K562 (cell line): ENCODE results near the gene ALOXE3. TPM values are rescaled to one million over a fixed set of nuclear protein-coding genes. Genes with fewer than 3 reads are reported as not detected.

ENCODE experiments used
- CHD4 ChIP-seq: fragments of 200-600 bp; sonication (generic); IDR thresholded peaks from 3 replicates; pipeline ENCODE4 v1.6.1; 2012; ENCODE audit warnings: low read depth, mild to moderate bottlenecking, mixed read lengths, low read length, inconsistent platforms; ENCODE audit not compliant: insufficient read depth, insufficient replicate concordance, poor library complexity, severe bottlenecking
- HOXB6 ChIP-seq: fragments of 250-450 bp; sonication (Bioruptor Pico); IDR thresholded peaks from 2 replicates; pipeline ENCODE4 v1.5.1; 2022; ENCODE audit warnings: mild to moderate bottlenecking, borderline replicate concordance
- NONO ChIP-seq, 2 experiments: fragments of 200-400 bp in 1 of 2; fragments of 450-650 bp in 1 of 2; formaldehyde crosslinking in 1 of 2; IDR thresholded peaks; 2 replicates each; pipeline ENCODE4 v1.6.1; 2017; ENCODE audit warnings: low read depth in 2 of 2, mild to moderate bottlenecking in 2 of 2, moderate library complexity in 2 of 2, low read length in 1 of 2
- NR3C1 ChIP-seq: sonication (generic); formaldehyde crosslinking; IDR thresholded peaks from 2 replicates; pipeline ENCODE4 v1.8.1; 2022; ENCODE audit warnings: missing genetic modification reagents
- PPARD ChIP-seq: fragments of 250-450 bp; sonication (Bioruptor Pico); IDR thresholded peaks from 2 replicates; pipeline ENCODE4 v1.8.0; 2022; ENCODE audit warnings: inconsistent platforms, mild to moderate bottlenecking, moderate library complexity
- SLC30A9 ChIP-seq: fragments of 250-450 bp; sonication (Bioruptor Pico); IDR thresholded peaks from 2 replicates; pipeline ENCODE4 v1.8.0; 2022; ENCODE audit warnings: mild to moderate bottlenecking, moderate library complexity
- SRSF7 ChIP-seq: fragments of 200-400 bp; formaldehyde crosslinking; optimal IDR thresholded peaks from 2 replicates; pipeline ENCODE3; 2017; ENCODE audit warnings: mild to moderate bottlenecking, low read depth, low read length
- SRSF9 ChIP-seq: fragments of 200-400 bp; formaldehyde crosslinking; IDR thresholded peaks from 2 replicates; pipeline ENCODE4 v1.6.1; 2017; ENCODE audit warnings: low read depth, low read length, borderline replicate concordance
- TBL1XR1 ChIP-seq, 2 experiments: IDR thresholded peaks; 2 replicates each; pipeline ENCODE4 v1.6.1; 2012; ENCODE audit warnings: improper control_type of control experiment in 2 of 2, low read length in 2 of 2, mild to moderate bottlenecking in 1 of 2
- ZNF778 ChIP-seq: fragments of 450-650 bp; formaldehyde crosslinking; IDR thresholded peaks from 2 replicates; pipeline ENCODE4 v1.4.0; 2020; ENCODE audit warnings: mild to moderate bottlenecking, moderate library complexity
- polyA plus RNA-seq, 8 experiments: library from polyadenylated mRNA; depleted of rRNA in 4 of 8; stranded (reverse) in 5 of 8; unstranded in 3 of 8; fragments of >200 nt; fragmentation: Nextera tagmentation in 2 of 8; fragmentation: Illumina TruSeq in 1 of 8; extraction: Ambion mirVana in 2 of 8; extraction: Trizol in 1 of 8; gene quantifications; 2 replicates each; pipeline versions ENCODE4 v1.2.1 to v1.2.3, GENCODE V29; 2011 to 2014; ENCODE audit warnings: inconsistent platforms in 1 of 8, missing spikeins in 1 of 8
- total RNA-seq, 7 experiments: library from RNA; depleted of rRNA in 6 of 7; stranded (reverse); fragments of >200 nt in 6 of 7; fragmentation: Illumina TruSeq in 2 of 7; extraction: Trizol in 2 of 7; gene quantifications; 2 replicates each; pipeline versions ENCODE4 v1.2.1 to v1.2.3, GENCODE V29; 2011 to 2021; ENCODE audit warnings: low replicate concordance in 1 of 7
- TF ChIP-seq, protein P1 (sequence below): fragments of 250-450 bp; sonication (Bioruptor Pico); IDR thresholded peaks from 2 replicates; pipeline ENCODE4 v1.6.1; 2021; ENCODE audit warnings: mild to moderate bottlenecking
- TF ChIP-seq, protein P2 (sequence below): fragments of 250-450 bp; sonication (Bioruptor Pico); IDR thresholded peaks from 2 replicates; pipeline ENCODE4 v1.4.0; 2020; ENCODE audit warnings: mild to moderate bottlenecking, moderate library complexity, borderline replicate concordance
- TF ChIP-seq, protein P3 (sequence below): fragments of 450-650 bp; IDR thresholded peaks from 2 replicates; pipeline ENCODE4 v1.6.1; 2016; ENCODE audit warnings: low read depth, mild to moderate bottlenecking, moderate library complexity
- TF ChIP-seq, protein P4 (sequence below): sonication (generic); formaldehyde crosslinking; IDR thresholded peaks from 2 replicates; pipeline ENCODE4 v1.8.1; 2023; ENCODE audit warnings: mild to moderate bottlenecking, missing genetic modification reagents
- TF ChIP-seq, protein P5 (sequence below): fragments of 450-650 bp; IDR thresholded peaks from 2 replicates; pipeline ENCODE4 v1.6.1; 2017; ENCODE audit warnings: mild to moderate bottlenecking, moderate library complexity
- TF ChIP-seq, protein P6 (sequence below): fragments of 450-650 bp; IDR thresholded peaks from 2 replicates; pipeline ENCODE4 v1.6.1; 2016; ENCODE audit warnings: antibody characterized with exemption

ALOXE3 gene
- total and polyA plus RNA-seq, 9 of the 15 experiments (the other 6 are each of a cell fraction or from before 2014, with no cell fraction given), result 0.04 TPM; not detected in 8

DNA sequence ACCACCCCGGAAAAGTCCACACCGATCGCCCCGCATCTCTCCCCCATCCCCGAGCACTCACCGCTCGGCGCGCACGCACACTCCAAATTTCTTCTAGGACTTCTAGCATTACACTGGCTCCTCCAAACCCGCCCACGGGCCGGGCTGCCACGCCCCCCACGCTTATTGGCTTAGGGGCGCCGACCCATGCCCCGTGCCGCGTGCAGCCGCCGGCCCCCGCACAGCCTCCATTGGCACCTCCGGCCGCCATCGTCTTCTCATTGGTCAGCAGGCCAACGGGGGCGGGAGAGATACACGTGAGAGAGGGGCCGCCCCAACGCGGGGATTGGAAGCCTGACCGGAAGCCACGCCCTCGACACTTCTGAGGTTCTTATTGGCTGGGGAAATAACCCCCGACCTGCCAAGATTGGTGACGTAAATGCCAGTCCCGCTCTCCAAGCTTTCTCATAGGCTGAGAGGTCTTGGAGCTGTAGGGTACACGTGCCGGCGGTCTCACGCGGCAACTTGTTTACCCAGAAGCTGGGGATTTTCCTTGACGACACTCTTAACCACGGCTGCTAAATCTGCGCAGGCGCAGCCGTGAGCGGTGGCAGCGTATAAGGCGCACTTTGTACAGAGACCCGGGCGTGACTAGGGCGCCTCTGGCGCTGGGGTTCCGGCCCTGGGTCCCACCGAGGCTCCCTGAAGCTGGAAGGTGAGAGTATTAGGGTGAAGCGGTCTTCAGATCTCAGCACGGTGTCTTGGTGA is 38.1 kb upstream of the ALOXE3 start (continued):
- no peak for TF ChIP-seq SRSF7
- no peak for TF ChIP-seq CHD4
- TF ChIP-seq, protein P1, sequence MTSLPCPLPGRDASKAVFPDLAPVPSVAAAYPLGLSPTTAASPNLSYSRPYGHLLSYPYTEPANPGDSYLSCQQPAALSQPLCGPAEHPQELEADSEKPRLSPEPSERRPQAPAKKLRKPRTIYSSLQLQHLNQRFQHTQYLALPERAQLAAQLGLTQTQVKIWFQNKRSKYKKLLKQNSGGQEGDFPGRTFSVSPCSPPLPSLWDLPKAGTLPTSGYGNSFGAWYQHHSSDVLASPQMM (CRISPR knock-in tag), result no peak
- TF ChIP-seq, protein P2, sequence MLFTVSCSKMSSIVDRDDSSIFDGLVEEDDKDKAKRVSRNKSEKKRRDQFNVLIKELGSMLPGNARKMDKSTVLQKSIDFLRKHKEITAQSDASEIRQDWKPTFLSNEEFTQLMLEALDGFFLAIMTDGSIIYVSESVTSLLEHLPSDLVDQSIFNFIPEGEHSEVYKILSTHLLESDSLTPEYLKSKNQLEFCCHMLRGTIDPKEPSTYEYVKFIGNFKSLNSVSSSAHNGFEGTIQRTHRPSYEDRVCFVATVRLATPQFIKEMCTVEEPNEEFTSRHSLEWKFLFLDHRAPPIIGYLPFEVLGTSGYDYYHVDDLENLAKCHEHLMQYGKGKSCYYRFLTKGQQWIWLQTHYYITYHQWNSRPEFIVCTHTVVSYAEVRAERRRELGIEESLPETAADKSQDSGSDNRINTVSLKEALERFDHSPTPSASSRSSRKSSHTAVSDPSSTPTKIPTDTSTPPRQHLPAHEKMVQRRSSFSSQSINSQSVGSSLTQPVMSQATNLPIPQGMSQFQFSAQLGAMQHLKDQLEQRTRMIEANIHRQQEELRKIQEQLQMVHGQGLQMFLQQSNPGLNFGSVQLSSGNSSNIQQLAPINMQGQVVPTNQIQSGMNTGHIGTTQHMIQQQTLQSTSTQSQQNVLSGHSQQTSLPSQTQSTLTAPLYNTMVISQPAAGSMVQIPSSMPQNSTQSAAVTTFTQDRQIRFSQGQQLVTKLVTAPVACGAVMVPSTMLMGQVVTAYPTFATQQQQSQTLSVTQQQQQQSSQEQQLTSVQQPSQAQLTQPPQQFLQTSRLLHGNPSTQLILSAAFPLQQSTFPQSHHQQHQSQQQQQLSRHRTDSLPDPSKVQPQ (CRISPR knock-in tag), result peak; percentile 100
- no peak for TF ChIP-seq PPARD (CRISPR knock-in tag)
- no peak for TF ChIP-seq ZNF778
- TF ChIP-seq TBL1XR1 (IDR thresholded peaks at IDR 0.05; ENCODE audit: low read length in 2 of 2), result no peak
- TF ChIP-seq, protein P3, sequence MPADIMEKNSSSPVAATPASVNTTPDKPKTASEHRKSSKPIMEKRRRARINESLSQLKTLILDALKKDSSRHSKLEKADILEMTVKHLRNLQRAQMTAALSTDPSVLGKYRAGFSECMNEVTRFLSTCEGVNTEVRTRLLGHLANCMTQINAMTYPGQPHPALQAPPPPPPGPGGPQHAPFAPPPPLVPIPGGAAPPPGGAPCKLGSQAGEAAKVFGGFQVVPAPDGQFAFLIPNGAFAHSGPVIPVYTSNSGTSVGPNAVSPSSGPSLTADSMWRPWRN, result peak; percentile 96
- no peak for TF ChIP-seq SRSF9
- TF ChIP-seq, protein P4, sequence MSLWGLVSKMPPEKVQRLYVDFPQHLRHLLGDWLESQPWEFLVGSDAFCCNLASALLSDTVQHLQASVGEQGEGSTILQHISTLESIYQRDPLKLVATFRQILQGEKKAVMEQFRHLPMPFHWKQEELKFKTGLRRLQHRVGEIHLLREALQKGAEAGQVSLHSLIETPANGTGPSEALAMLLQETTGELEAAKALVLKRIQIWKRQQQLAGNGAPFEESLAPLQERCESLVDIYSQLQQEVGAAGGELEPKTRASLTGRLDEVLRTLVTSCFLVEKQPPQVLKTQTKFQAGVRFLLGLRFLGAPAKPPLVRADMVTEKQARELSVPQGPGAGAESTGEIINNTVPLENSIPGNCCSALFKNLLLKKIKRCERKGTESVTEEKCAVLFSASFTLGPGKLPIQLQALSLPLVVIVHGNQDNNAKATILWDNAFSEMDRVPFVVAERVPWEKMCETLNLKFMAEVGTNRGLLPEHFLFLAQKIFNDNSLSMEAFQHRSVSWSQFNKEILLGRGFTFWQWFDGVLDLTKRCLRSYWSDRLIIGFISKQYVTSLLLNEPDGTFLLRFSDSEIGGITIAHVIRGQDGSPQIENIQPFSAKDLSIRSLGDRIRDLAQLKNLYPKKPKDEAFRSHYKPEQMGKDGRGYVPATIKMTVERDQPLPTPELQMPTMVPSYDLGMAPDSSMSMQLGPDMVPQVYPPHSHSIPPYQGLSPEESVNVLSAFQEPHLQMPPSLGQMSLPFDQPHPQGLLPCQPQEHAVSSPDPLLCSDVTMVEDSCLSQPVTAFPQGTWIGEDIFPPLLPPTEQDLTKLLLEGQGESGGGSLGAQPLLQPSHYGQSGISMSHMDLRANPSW (CRISPR knock-in tag), result no peak
- TF ChIP-seq SLC30A9 (CRISPR knock-in tag), result no peak
- TF ChIP-seq NR3C1 (CRISPR knock-in tag), result no peak
- TF ChIP-seq HOXB6 (CRISPR knock-in tag), result no peak
- TF ChIP-seq, protein P5, sequence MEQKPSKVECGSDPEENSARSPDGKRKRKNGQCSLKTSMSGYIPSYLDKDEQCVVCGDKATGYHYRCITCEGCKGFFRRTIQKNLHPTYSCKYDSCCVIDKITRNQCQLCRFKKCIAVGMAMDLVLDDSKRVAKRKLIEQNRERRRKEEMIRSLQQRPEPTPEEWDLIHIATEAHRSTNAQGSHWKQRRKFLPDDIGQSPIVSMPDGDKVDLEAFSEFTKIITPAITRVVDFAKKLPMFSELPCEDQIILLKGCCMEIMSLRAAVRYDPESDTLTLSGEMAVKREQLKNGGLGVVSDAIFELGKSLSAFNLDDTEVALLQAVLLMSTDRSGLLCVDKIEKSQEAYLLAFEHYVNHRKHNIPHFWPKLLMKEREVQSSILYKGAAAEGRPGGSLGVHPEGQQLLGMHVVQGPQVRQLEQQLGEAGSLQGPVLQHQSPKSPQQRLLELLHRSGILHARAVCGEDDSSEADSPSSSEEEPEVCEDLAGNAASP, result no peak
- no peak for TF ChIP-seq NONO (IDR thresholded peaks at IDR 0.05; ENCODE audit: low read depth in 2 of 2, low read length in 1 of 2)
- TF ChIP-seq, protein P6, sequence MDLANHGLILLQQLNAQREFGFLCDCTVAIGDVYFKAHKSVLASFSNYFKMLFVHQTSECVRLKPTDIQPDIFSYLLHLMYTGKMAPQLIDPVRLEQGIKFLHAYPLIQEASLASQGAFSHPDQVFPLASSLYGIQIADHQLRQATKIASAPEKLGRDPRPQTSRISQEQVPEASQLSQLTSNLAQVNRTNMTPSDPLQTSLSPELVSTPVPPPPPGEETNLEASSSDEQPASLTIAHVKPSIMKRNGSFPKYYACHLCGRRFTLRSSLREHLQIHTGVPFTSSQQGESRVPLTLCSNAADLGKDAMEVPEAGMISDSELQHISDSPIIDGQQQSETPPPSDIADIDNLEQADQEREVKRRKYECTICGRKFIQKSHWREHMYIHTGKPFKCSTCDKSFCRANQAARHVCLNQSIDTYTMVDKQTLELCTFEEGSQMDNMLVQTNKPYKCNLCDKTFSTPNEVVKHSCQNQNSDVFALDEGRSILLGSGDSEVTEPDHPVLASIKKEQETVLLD, result peak; percentile 25; the same call in 1 of the 2 replicates
